ENCODE measurements around the gene LEPROT. TPM values are rescaled to one million over a fixed set of nuclear protein-coding genes. Genes with fewer than 3 reads are reported as not detected.

Gene LEPROT
- total RNA-seq, 6 experiments from 2014 or later = 100 to 124 (median 108) TPM

DNA sequence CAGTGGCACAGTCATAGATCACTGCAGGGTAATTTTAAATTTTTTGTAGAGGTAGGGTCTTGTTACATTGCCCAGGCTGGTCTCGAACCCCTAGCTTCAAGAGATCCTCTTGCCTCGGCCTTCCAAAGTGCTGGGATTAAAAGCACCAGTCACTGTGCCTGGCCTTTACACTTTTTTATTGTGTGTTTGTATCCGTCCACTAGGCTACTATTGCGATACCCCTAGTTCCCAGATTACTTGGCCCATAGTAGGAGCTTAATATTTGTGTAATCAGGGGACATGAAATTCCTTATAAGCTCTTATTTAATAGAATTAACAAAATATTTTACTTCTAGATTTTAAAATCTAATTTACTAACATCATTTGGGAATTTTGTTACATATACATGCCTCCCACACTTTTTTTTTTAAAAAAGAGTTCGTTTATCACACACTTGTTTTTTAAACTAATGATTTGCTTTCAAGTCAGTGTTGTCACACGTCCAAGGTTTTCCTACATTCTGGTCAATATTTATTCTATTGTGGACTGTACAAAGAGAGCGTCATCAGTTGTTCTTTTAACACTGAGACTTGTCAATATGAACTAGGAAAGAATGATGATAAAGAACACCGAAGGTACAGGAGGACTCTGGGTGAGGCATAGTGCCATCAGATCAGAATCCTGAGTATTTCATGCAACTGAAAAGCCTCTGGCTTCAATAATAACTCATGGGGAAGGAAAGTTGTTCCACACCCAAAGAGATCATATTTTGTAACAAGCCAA, 63.7 kb downstream of the LEPROT start:
- no peak for DNase-seq
- peaks cover 9% of the 10 kb centered on the region; the same call in 1 of the 2 replicates for H3K36me3 Mint-ChIP-seq (ENCODE audit: low read depth)
- no peaks in the 10 kb centered on the region for H3K27me3 Mint-ChIP-seq (ENCODE audit: insufficient read depth)
- H3K9me3 Mint-ChIP-seq = no peaks in the 10 kb centered on the region
- no peak overlapping the region for H3K4me3 Mint-ChIP-seq
- no peak overlapping the region for H3K27ac Mint-ChIP-seq
- TF ChIP-seq, protein P1, sequence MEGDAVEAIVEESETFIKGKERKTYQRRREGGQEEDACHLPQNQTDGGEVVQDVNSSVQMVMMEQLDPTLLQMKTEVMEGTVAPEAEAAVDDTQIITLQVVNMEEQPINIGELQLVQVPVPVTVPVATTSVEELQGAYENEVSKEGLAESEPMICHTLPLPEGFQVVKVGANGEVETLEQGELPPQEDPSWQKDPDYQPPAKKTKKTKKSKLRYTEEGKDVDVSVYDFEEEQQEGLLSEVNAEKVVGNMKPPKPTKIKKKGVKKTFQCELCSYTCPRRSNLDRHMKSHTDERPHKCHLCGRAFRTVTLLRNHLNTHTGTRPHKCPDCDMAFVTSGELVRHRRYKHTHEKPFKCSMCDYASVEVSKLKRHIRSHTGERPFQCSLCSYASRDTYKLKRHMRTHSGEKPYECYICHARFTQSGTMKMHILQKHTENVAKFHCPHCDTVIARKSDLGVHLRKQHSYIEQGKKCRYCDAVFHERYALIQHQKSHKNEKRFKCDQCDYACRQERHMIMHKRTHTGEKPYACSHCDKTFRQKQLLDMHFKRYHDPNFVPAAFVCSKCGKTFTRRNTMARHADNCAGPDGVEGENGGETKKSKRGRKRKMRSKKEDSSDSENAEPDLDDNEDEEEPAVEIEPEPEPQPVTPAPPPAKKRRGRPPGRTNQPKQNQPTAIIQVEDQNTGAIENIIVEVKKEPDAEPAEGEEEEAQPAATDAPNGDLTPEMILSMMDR (IDR thresholded peaks at IDR 0.05) = no peak
- H3K4me1 Mint-ChIP-seq (ENCODE audit: low read depth) = no peaks in the 10 kb centered on the region

Other genes starting within 250 kb of the LEPROT start
- gene DNAJC6, start 111.1 kb upstream of the LEPROT start, total RNA-seq (2021; fragmentation: NEBNext Ultra II Directional; extraction: Animal tissue kit (Norgen Biotek cat#: 25700)) = 10 to 100 TPM; 13.5 to 17.7 (median 15.3) TPM
- 10 to 100 TPM; 13.5 to 24.8 (median 15.4) TPM for gene LEPR, start within 50 bp of the LEPROT start, total RNA-seq (2021; fragmentation: NEBNext Ultra II Directional; extraction: Animal tissue kit (Norgen Biotek cat#: 25700))

Measured in HFFc6 (cell line).